HL-60 (cell line): ENCODE measurements around the gene TMA16.
"Not testable (repeated sequence)": the region's sequence is repeated elsewhere in the genome, so short reads cannot be mapped to it uniquely, and the experiment has no call there.

Experiments used
- DNase-seq, 2 experiments: peaks; one replicate each; pipeline ENCODE4 v3.0.0-alpha.2; 2010 to 2020; ENCODE audit warnings: low read depth in 1 of 2, low spot score in 1 of 2
- H3K27ac ChIP-seq: fragments of 250-450 bp; sonication (Bioruptor Pico); replicated peaks from 2 replicates; pipeline ENCODE4 v1.5.1; 2020; ENCODE audit warnings: mild to moderate bottlenecking, moderate library complexity
- H3K27me3 ChIP-seq: fragments of 250-450 bp; sonication (Bioruptor Pico); 2 replicates; pipeline ENCODE4 v1.5.1; 2021; ENCODE audit warnings: mild to moderate bottlenecking, moderate library complexity; ENCODE audit not compliant: insufficient read depth, poor library complexity, severe bottlenecking
- H3K4me3 ChIP-seq: replicated peaks from 2 replicates; pipeline ENCODE4 v1.5.1; 2011; ENCODE audit warnings: mild to moderate bottlenecking, control low read depth, low read length; ENCODE audit not compliant: insufficient read depth
- CTCF ChIP-seq: IDR thresholded peaks from one replicate; pipeline ENCODE4 v1.5.1; 2011; ENCODE audit warnings: low read length, control low read depth, inconsistent platforms; ENCODE audit not compliant: insufficient read depth
- GABPA ChIP-seq: IDR thresholded peaks from 2 replicates; pipeline ENCODE4 v1.6.1; 2012; ENCODE audit warnings: low read depth
- POLR2AphosphoS5 ChIP-seq: IDR thresholded peaks from 2 replicates; pipeline ENCODE4 v1.6.1; 2012; ENCODE audit warnings: low read depth
- REST ChIP-seq: IDR thresholded peaks from 2 replicates; pipeline ENCODE4 v1.6.1; 2012; ENCODE audit warnings: low read depth; ENCODE audit not compliant: insufficient replicate concordance
- SPI1 ChIP-seq: IDR thresholded peaks from 2 replicates; pipeline ENCODE4 v1.6.1; 2012; ENCODE audit warnings: low read depth, mild to moderate bottlenecking, borderline replicate concordance

TMA16 gene

GRCh38 chr4:163535657-163536056 is 41.2 kb downstream of the TMA16 start:
- DNase-seq: no peak
- no peaks in the 10 kb centered on the region for H3K27me3 ChIP-seq
- no peak overlapping the region for H3K4me3 ChIP-seq
- no peak for TF ChIP-seq REST
- TF ChIP-seq GABPA: no peak
- no peak for TF ChIP-seq SPI1
- TF ChIP-seq POLR2AphosphoS5: no peak
- TF ChIP-seq CTCF: no peak
- H3K27ac ChIP-seq: no peak overlapping the region

GRCh38 chr4:163536091-163536490 is 41.6 kb downstream of the TMA16 start:
- no peak overlapping the region for H3K27ac ChIP-seq

GRCh38 chr4:163537114-163537513 is 42.6 kb downstream of the TMA16 start:
- Histone ChIP-seq H3K4me3 (no peak overlapping the region), H3K27ac (no peak overlapping the region), H3K27me3 (no peaks in the 10 kb centered on the region)
- DNase-seq: no peak
- TF ChIP-seq REST (no peak), GABPA (no peak), CTCF (no peak), POLR2AphosphoS5 (no peak), SPI1 (no peak)

More at GRCh38 chr4:163536091-163536490, 41.6 kb downstream of the TMA16 start:
- TF ChIP-seq GABPA: no peak
- no peak for TF ChIP-seq SPI1
- no peak for TF ChIP-seq POLR2AphosphoS5
- TF ChIP-seq CTCF: no peak
- no peak for TF ChIP-seq REST
- DNase-seq: no peak
- Histone ChIP-seq H3K4me3 (no peak overlapping the region), H3K27me3 (no peaks in the 10 kb centered on the region)

GRCh38 chr4:163538820-163539219 is 44.3 kb downstream of the TMA16 start:
- not testable (repeated sequence) for H3K4me3 ChIP-seq, DNase-seq, H3K27ac ChIP-seq, H3K27me3 ChIP-seq
